ENCODE data around the gene PHAX.
"Not testable (repeated sequence)": the region's sequence is repeated elsewhere in the genome, so short reads cannot be mapped to it uniquely, and the experiment has no call there.

The PHAX gene

GRCh38 chr5:126600631-126601511, at the start of gene PHAX:
Gene PHAX, plus strand, starts transcription at chr5:126600947. Its CDS starts 16 bp downstream, at chr5:126600963.
- FAIRE-seq (peak; percentile 74), DNase-seq (ENCODE audit: insufficient read length, low spot score) (peak; percentile 81)

- DNase-seq (ENCODE audit: insufficient read length, low spot score) = no peak
- no peak for FAIRE-seq
These were observed 48.1 kb upstream of the PHAX start for GRCh38 chr5:126552614-126553013.

GRCh38 chr5:126555101-126555500, 45.6 kb upstream of the PHAX start:
- FAIRE-seq; DNase-seq (ENCODE audit: insufficient read length, low spot score): not testable (repeated sequence)

GRCh38 chr5:126561908-126562307, 38.8 kb upstream of the PHAX start:
- FAIRE-seq (no peak), DNase-seq (ENCODE audit: insufficient read length, low spot score) (no peak)

- DNase-seq (ENCODE audit: insufficient read length, low spot score) (no peak), FAIRE-seq (no peak)
These were observed 37.9 kb upstream of the PHAX start for GRCh38 chr5:126562823-126563222.

GRCh38 chr5:126568206-126568755, 32.5 kb upstream of the PHAX start:
- DNase-seq (ENCODE audit: insufficient read length, low spot score) = no peak
- no peak for FAIRE-seq

GRCh38 chr5:126575644-126576043, 25.1 kb upstream of the PHAX start:
- FAIRE-seq (no peak), DNase-seq (ENCODE audit: insufficient read length, low spot score) (no peak)

GRCh38 chr5:126576974-126577373, 23.8 kb upstream of the PHAX start:
- DNase-seq (ENCODE audit: insufficient read length, low spot score) (no peak), FAIRE-seq (no peak)

- no peak for FAIRE-seq
- no peak for DNase-seq (ENCODE audit: insufficient read length, low spot score)
These were observed 23.3 kb upstream of the PHAX start for GRCh38 chr5:126577415-126577814.

- DNase-seq (ENCODE audit: insufficient read length, low spot score) = no peak
- FAIRE-seq = no peak
These were observed 21.0 kb upstream of the PHAX start for GRCh38 chr5:126579716-126580115.

- FAIRE-seq (no peak), DNase-seq (ENCODE audit: insufficient read length, low spot score) (no peak)
These were observed 17.0 kb upstream of the PHAX start for GRCh38 chr5:126583761-126584160.

- FAIRE-seq = no peak
- DNase-seq (ENCODE audit: insufficient read length, low spot score) = no peak
These were observed 13.0 kb upstream of the PHAX start for GRCh38 chr5:126587551-126588390.

- FAIRE-seq (no peak), DNase-seq (ENCODE audit: insufficient read length, low spot score) (no peak)
These were observed 11.0 kb upstream of the PHAX start for GRCh38 chr5:126589536-126590297.

- no peak for DNase-seq (ENCODE audit: insufficient read length, low spot score)
- no peak for FAIRE-seq
These were observed 9.2 kb upstream of the PHAX start for GRCh38 chr5:126591549-126591948.

- peak; percentile 59 for DNase-seq (ENCODE audit: insufficient read length, low spot score)
- FAIRE-seq = no peak
These were observed 5.8 kb upstream of the PHAX start, which contains the start of gene ALDH7A1 for GRCh38 chr5:126594748-126595485. Gene ALDH7A1, minus strand, starts transcription at chr5:126595219. Its CDS starts 21 bp downstream, at chr5:126595198.

GRCh38 chr5:126595486-126596083, 5.2 kb upstream of the PHAX start:
- no peak for DNase-seq (ENCODE audit: insufficient read length, low spot score)
- peak; percentile 48 for FAIRE-seq

GRCh38 chr5:126597156-126597555, 3.6 kb upstream of the PHAX start:
- no peak for FAIRE-seq
- no peak for DNase-seq (ENCODE audit: insufficient read length, low spot score)

- no peak for FAIRE-seq
These were observed 1.2 kb upstream of the PHAX start for GRCh38 chr5:126599499-126599898.

GRCh38 chr5:126599971-126600630, 646 bp upstream of the PHAX start:
- not testable (repeated sequence) for FAIRE-seq; DNase-seq (ENCODE audit: insufficient read length, low spot score)

More at GRCh38 chr5:126599499-126599898, 1.2 kb upstream of the PHAX start:
- DNase-seq (ENCODE audit: insufficient read length, low spot score) = no peak

Measured in GM19239 (cell line).